Germinal center (tissue), 1 donor: ENCODE results near the gene DNAJB8.

Experiments
- DNase-seq: peaks from one replicate; pipeline ENCODE4 v3.0.0; 2012; ENCODE audit warnings: mixed read lengths, low spot score

DNAJB8 gene

DNA sequence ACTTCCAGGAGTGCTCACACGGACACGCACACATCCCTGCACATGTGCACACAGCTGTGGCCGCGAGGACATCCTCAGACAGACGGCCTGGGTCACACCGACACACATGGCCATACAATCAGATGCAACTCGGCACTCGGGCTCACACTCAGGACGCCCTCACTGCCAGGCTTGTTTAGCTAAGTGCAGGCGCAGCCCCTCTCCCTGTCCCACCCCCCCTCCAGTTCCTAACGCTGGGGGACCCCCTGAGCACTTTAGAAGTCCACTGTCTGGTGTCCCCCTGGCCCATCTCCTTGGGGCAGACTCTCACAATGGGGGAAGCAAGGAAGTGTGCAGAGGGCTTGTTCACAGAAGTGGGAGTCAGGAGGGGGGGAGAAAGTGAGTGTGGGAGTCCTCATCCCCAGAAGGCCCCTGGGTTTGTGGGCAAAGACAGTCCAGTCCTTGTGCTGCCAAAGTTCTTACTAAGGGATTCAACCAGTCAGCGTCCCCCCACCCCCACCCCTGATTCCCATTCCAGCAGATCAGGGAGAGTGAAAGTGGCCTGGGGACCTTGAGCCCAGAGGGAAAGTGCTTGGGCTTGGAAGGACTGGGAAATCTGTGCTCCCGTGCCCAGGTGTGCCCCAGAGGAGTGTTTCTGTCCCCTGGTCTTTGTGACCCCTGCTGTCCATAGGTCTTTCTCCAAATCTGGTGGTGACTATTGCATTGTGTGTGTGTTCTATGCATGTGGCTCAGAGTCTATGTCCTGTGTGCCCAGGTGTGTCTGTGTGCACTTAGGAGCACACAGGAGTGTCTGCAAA is 27.1 kb upstream of the DNAJB8 start:
- DNase-seq: no peak

DNA sequence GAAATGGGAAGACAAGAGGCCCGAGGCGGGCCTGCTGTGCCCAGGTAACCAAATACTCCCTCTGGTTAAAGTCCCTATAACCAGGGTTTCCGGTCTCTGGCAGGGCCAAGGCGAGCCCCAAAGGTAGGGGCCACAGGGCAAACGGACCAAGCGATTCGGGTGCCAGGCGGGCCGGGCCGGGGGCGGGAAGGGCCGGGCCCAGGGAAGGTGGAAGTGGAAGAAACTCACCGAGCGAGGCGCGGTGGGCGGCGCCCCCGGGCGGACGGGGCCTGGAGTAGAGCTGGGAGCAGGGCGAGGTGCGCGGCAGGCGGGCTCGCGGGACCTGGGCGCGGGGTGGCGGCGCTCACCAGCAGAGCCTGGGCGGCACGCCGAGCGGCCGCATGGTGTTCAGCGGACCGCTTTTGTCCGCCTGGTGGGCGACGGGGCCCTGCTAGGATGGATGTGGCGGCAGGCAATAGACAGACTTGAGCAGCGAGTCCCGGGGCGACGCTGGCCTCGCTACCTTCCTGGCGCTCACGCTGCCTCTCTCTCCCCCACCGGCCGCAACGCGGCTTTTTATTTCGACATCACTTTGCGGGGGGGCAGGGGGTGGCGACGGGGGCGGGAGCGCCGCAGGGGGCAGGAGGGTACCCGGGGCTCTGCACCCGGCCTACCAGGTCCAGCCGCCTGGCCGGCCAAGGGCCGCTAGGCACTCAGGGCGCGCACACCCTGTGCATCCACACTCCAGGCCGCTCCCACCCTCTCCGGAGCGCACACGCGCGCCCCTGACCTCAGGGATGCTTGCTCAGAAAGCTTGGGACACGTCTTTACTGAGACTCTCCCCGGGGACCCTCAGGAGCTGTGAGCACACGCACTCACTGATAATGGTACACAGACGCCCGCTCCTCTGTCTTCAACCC is 26.2 kb upstream of the DNAJB8 start, which contains the start of gene GATA2:
GATA2 (minus strand) TSS at position 531 of the 899 bp plus-strand sequence. CDS start 6,170 bp downstream, outside the sequence.
- no peak for DNase-seq

DNA sequence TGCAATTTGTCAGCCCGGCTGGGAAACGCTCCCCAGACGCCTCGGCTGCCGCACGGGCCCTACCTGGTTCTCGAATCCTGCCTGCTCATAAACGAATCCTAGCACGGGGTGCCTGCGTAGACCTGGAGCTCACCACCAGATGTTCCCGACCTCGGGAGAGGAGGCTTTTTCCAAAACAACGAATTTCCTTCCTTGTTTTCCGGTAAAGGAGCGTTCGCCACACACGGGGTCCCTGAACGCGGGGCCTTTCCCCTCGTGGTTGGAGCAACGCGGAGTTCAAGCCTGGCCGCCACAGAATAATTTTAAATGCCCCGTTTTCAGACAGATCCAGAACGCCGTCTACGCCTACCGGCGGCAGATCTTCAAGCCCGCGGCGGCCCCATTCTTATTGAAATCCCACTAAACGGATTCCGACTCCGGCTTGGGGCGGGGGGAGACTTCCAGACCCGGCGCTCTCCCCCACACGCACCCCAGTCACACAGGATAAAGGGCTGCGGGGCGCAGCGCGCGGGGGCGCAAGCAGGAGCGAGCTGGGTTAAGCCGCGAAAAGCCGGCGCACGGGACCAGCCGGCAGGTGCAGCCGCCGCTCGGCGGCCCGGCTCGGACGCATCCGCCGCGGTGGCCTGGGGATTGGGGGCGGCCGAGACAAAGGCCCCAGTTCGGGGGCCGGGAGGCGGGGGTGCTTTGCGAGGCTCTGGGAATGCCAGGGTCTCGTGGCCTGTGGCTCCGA is 25.4 kb upstream of the DNAJB8 start:
- DNase-seq: no peak

DNA sequence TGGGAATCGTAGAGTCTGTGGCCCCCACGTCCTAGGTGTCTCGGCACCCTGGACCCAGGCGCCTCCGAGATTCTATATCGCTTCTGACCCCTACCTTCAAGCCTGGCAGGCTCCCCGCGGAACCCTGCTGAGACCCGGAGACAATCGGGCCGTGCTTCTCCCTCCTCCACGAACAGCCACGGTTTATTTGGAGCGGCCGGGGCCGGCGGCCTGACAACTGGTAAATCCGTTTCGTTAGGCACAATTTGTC is 24.9 kb upstream of the DNAJB8 start:
- DNase-seq: no peak

DNA sequence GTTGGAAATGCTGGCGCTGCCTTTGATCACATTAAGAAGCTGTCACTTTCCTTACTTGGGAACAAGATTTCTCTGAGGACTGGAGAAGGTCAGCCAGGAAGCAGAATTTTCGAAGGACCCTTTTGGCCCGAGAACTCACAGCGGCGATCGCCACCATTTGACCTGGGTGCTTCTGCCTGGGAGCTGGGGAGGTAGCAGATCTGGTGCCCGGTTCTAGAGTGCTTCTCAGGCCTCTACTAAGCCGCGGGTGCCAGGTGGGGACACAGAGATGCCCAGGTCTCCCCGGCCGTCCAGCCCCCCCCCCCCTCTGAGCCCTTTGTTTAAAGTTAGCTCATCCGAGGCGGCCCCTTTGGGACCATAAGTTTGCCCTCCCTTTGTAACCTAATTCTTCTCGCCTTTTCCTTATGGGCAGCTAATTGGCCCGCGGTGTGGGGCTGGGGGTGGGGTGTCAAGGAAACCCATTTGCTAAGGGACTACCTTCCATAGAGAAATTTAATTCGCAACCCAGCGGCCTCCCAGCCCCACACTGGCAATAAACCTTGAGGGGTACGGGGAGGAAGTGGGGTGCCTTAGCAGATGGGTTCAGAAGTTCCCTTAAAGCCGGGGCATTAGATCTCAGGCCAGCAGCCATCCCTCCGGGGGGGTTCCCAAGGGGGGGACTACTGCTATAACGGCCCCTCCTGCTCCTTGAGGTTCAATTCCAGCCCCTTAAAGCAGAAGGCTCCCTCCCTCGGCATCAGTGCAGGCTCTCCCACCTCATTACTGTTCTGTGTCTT is 24.4 kb upstream of the DNAJB8 start:
- DNase-seq: no peak

DNA sequence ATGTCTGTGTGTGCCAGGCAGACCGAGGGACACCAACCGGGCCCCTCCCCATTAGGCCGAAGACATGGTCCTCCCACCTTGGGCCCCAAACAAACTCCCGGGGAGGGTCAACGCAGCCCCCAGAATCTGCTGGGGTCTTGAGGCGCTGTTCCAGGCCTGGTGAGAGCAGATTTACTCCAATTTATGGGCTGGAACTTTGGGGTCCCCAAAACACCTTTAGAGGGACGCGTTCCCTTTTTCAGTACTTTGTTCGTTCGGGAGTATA is 23.9 kb upstream of the DNAJB8 start:
- no peak for DNase-seq

DNA sequence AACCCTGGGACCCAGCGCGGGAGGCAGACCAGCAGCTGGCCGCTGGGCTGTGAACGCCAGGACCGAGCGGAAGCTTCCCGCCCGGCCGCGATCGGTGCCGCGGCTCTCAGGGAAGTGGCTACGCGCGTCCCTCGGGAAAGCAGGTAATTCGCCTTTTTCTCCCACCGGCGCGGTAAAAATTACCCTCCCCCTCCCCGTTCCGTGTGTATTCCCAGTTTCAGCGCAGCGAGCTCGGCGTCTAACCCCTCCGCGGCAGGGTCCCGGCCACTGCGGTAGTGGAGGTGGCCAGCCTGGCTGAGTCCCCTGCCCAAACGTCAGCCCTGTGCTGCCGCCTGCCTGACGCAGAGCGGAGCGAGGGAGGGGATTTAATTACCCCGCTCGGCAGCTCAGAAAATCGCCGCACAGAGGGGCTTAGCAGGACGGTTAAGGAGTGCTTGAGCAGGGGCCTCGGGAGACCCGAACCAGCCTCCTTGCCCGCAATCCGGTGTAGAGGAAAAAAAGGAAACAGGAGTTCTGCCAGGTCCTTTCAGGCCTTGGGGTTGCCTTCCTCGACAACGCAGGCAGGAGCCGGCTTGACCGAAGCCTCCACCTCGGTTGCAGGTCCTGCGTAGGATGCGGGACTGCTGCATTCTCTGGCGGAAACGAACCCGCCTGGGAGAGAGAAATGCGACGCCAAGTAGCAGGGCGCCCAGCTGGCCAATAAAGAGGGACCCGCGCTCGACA is 23.4 kb upstream of the DNAJB8 start:
- no peak for DNase-seq

DNA sequence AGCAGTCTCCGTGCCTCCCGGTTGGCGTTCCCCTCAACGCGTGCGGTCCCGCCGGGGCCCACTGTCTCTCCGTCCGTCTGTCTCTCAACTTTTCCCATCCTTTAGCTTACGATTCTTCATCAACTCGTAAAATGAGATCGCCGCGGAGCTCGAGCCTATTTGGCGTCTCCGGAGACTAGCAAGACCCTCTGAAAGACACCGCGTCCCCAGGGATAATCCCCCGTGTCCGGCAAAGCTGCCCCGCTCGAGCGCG is 22.9 kb upstream of the DNAJB8 start:
- no peak for DNase-seq

DNA sequence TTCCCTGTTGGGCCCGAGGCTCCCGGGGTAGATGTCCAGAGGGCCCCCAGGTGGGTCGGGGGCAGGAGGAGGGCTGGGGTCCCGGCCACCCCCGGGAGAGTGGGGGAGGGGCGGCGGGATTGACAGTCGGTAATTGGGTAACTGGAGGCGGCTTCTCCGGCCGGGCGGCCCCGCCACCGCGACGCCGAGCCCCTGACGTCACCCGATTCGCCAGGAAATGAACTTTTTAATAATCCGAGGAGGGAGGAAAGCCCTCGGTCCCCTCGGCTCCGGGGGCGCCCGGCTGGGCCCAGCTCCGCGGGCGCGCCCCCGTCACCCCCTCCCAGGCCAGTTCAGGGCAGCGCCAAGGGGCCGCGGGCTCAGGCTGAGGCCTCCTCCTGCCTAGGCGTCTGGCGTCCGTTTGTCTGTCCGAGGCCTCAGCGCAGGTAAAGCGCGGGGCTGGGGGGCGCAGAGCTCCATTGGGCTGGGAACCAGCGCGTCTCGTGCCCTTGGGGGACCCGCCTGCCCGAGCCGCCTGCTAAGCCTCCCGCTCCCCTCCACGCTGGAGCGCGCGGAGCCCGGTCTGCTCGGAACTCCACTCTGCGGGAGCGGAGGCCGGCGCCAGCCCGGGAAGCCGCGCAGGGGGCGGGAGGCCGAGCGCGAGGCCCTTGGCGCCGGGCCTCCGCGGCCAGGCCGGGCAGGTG is 22.4 kb upstream of the DNAJB8 start:
- no peak for DNase-seq

DNA sequence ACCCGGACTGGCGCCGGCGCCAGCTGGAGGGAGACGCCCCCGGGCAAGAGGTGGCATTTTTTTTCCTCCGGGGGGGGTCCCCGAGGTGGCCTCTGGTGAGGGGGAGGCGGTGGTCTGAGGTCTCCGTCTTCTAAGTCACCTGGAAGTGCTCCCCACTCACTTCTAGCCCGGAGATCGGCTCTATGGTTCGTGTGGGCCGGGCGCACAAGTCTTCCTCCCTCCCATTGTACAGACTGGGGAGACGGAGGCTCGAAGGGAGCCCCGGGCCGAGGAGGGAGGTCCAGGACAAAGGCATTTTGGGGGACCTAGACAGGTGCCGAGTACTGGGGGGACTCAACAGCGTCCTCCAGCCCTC is 21.9 kb upstream of the DNAJB8 start:
- no peak for DNase-seq

DNA sequence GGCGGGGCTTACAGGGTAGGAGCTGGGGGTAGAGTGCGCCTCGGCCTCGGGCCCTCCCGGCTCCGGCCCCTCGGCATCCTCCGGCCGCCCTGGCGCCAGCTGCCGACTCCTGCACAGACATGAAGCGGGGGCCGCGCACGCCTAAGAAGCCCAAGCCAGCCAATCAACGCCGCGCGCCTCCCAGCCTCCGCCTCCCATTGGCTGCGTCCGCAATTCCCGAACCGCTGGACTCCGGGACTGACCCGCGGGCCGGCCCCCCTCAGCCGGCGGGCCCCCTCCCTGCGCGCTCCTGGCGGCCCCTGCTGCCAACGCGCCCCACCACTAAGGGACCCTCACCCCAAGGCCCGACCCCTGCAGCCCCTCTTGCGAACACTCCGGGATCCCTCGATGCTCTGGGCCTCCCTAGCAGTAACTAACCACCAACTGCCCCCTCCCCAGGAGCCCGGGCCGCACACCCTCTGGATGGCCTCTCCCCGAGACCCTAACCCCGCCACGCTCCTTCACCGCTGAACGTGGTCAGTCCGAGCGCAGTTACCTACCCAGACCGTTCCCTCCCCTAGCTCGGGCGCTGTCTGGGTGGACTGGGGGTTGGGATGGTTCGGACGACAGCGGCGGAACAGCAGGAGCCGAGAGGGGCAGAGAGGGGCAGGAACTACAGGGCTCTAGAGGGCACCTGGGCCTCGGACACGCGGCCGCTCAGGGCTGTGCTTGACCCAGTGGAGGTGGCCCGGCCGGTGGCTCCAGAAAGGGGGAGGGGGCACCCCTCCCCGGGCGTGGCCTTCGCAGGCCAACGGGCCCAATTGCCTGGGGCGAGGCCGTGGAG is 21.3 kb upstream of the DNAJB8 start:
- peak; percentile 67 for DNase-seq

DNA sequence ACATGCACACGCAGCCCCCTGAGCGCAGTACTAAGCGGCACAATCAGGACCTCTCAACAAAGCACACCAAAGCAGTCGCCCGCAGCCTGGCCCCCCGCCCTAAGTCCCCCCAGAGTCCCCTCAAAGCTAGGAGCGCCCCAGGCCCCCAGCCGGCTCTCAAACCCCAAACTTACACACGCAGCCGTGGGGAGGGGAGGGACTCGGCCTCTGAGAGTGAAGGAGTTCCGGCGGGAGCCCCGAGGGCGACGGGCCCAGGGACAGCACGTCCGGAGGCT is 20.8 kb upstream of the DNAJB8 start:
- no peak for DNase-seq

DNA sequence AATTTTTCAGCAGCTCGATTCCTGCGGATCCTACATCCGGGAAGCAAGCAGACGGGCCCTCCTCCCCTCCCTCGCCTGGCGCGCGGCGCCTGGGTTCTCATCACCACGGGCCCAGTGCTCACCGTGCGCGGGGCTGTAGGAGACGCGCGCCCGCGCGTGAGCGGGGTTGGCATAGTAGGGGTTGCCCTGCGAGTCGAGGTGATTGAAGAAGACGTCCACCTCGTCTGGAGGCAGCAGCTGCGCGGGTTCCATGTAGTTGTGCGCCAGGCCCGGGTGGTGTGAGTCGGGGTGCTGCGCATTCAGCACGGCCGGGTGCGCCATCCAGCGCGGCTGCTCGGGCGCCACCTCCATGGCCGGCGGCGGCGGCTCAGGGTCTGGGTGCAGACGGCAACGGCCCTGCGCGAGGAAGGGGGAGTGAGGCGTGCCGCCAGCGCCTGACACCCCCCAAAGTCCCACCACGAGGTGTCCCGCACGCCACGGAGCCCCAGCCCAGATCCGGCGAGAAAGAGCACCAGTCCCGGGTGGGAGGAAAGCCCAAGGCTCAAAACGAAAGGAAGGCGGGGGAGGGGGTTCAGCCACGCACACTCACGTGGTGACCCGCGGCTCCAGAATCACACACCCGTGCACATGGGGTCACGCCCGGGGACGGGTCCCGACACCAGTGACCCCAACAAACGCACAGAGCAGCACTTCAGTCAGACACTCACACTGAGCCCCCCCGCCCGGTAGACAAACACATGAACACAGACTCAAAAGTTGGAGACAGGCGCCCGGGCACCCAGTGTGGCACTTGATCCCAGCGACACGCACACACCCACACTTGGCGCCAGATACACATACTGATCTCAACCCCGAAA is 20.2 kb upstream of the DNAJB8 start:
- no peak for DNase-seq

DNA sequence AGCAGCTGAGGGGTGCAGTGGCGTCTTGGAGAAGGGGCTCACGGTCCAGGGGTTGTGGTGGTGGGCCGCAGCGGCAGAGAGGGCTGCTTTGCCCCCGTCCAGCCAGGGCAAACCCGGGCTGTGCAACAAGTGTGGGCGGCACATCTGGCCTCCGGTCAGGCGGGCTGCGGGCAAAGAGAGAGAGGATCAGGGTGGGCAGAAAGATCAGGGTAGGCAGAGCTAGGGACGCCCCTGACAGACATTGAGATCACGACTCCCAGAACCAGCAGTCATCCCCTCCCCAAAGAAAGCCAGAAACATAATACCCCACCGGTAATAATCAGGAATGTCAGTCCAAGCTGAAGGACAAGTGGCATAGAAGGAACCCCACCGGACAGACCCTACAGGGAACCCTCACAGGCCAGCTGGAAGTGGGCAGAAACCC is 19.5 kb upstream of the DNAJB8 start:
- DNase-seq: no peak

DNA sequence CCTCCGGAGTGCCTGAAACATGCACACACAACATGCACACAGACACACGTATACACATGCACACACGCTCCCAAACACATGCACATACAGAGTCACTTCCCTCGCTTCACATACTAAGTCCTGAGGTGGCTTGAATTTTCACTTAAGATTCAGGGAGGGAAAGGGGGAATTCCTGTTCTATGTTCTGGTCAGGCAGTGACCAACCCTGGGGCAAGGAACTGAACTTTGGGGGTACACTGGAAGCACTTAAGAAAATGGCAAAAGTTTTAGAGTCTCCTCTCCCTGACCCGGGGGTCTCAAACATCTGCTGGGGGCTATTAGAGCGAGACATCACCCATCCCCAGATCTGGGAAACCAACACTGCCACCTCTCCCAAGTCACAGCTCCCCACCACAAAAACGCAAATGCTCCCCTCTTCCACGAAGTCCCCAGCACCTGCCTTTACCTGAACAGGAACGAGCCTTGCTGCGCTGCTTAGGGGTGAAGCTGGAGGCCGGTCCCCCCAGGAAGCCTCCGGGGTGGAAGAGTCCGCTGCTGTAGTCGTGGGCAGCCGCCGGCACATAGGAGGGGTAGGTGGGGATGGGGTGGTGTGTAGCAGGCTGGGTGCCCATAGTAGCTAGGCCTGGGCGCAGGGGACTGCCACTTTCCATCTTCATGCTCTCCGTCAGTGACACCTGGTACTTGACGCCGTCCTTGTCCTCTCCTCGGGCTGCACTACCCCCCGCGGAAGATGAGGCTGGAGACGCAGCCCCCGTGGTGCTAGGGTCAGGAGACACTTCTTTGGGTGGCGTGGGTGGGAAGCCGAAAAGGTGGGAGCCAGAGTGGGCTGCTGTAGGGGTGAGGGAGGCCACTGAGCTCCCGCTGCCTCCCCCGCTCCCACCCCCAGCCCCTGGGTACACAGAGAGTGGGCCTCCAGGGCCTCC is 18.9 kb upstream of the DNAJB8 start:
- DNase-seq: no peak

DNA sequence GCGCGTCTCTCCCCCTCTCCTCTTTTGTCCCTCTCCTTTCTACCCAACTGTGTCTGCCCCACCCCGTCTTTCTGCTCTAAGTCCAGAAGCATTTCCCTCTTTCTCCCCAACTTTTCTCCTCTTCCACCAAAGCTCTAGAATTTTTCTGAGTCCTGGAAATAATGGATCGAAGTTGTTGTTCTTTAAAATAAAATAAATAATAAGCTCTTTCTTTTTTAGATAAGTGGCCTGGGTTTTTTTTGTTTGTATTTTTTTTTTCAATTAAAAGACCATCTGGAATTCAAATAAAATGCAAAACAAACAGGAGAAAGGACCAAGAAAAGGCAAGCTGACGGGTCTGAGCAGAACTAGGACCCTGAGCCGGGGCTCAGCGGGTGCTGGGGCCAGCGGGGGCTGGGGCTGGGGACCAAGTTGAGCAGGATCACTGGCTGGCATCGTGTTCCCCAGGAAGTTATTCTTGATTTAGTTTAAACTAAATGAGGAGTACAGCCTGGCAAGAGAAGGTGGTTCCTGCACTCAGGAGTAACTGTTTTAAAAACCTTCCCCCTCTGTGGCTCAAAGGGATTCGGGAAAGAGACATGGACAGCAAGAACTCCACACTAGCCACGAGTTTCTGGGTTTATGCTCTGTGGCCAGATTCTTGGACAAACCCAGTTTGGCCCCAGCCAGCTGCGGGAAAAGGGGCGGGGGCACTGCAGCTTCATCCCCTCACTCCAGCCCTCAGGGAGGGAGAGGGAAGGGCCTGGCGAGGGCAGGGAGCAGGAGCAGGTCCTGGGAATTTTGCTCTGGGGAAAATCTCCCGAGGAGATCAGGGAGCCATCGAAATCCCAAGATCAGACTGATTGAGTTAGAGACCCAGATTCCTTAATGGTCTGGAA is 18.0 kb upstream of the DNAJB8 start:
- no peak for DNase-seq

DNA sequence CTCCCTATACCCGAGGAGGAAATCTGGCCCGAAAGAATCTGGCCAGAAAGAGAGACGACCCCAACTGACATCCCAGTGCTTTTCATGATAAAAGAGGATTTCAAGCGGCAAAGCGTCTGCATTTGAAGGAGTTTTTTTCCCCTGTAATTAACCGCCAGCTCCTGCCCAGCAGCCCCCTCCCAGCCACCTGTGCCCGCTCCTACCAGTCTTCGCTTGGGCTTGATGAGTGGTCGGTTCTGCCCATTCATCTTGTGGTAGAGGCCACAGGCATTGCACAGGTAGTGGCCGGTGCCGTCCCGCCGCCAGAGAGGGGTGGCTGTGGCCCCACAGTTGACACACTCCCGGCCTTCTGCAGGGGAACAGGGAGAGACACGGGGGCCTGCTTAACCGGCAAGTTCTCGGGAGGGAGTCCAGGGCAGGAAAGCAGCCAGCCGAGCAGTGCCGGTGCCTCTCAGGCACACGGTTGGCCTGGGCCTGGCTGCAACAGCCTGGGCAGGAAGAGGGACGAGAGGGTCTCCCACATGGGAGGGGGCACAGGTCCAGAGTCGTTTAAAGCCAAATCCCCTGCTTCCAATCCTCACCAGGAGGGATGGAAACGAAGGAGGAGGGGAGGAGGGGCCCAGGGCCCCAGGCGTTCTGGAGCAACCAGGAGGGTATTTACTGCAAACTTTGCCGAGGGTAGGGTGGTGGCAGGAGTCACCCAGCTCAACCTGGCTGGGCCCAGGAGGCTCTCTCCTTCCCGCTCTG is 17.1 kb upstream of the DNAJB8 start:
- DNase-seq: no peak
